GM18951 (cell line): Measurements from ENCODE around the gene ENPP4.
"Not testable (repeated sequence)": the region's sequence is repeated elsewhere in the genome, so short reads cannot be mapped to it uniquely, and the experiment has no call there.

Source experiments
- POLR2A ChIP-seq: IDR thresholded peaks from 4 replicates; pipeline ENCODE4 v1.6.1; 2011; ENCODE audit warnings: mild to moderate bottlenecking; ENCODE audit not compliant: insufficient read length, insufficient read depth; ENCODE audit errors: extremely low read depth
- in situ Hi-C: fragments of 300-500 bp; cut with MboI; formaldehyde crosslinking; loops from one replicate; pipeline ENCODE4 v1.12.0; 2022; ENCODE audit warnings: low sequenced_read_pairs, mixed read lengths, inconsistent platforms; ENCODE audit not compliant: unreplicated experiment

ENPP4 gene

GRCh38 chr6:46104209-46104608 lies 25.6 kb upstream of the ENPP4 start:
- in situ Hi-C loops: no loop called here
- TF ChIP-seq POLR2A: no peak

GRCh38 chr6:46105568-46105967 lies 24.2 kb upstream of the ENPP4 start:
- in situ Hi-C loops: no loop called here
- TF ChIP-seq POLR2A: no peak

- no peak for TF ChIP-seq POLR2A
- in situ Hi-C loops: no loop called here
These were observed 16.4 kb upstream of the ENPP4 start for GRCh38 chr6:46113370-46113769.

GRCh38 chr6:46115634-46116033 lies 14.2 kb upstream of the ENPP4 start:
- no peak for TF ChIP-seq POLR2A
- in situ Hi-C loops: no loop called here

GRCh38 chr6:46116289-46116688 lies 13.5 kb upstream of the ENPP4 start:
- TF ChIP-seq POLR2A: no peak
- in situ Hi-C loops: no loop called here

- TF ChIP-seq POLR2A: no peak
- in situ Hi-C loops: no loop called here
These were observed 11.6 kb upstream of the ENPP4 start for GRCh38 chr6:46118157-46118556.

- no peak for TF ChIP-seq POLR2A
- in situ Hi-C loops: no loop called here
These were observed 11.0 kb upstream of the ENPP4 start for GRCh38 chr6:46118836-46119235.

GRCh38 chr6:46119679-46120078 lies 10.1 kb upstream of the ENPP4 start:
- in situ Hi-C loops: not testable (repeated sequence)

GRCh38 chr6:46128476-46128875 lies 1.3 kb upstream of the ENPP4 start:
- no peak for TF ChIP-seq POLR2A
- in situ Hi-C loops: no loop called here

GRCh38 chr6:46129291-46129628 lies 529 bp upstream of the ENPP4 start:
- no peak for TF ChIP-seq POLR2A
- in situ Hi-C loops: no loop called here

- no peak for TF ChIP-seq POLR2A
- in situ Hi-C loops: no loop called here
These were observed 877 bp downstream of the ENPP4 start for GRCh38 chr6:46130666-46131065.

- in situ Hi-C loops: not testable (repeated sequence)
These were observed 1.5 kb downstream of the ENPP4 start for GRCh38 chr6:46131291-46131690.

GRCh38 chr6:46134216-46134615 lies 4.4 kb downstream of the ENPP4 start:
- TF ChIP-seq POLR2A: no peak
- in situ Hi-C loops: no loop called here

- in situ Hi-C loops: no loop called here
- TF ChIP-seq POLR2A: no peak
These were observed 5.4 kb downstream of the ENPP4 start for GRCh38 chr6:46135176-46135575.

- no peak for TF ChIP-seq POLR2A
- in situ Hi-C loops: no loop called here
These were observed 7.0 kb downstream of the ENPP4 start for GRCh38 chr6:46136831-46137230.
